Ovary (tissue), 9 donors: ENCODE results near the gene LIMK2. TPM values are rescaled to one million over a fixed set of nuclear protein-coding genes. Genes with fewer than 3 reads are reported as not detected.

Experiments used
- DNase-seq, 5 donors: peaks; one replicate each; pipeline ENCODE4 v3.0.0-alpha.2; 2019 to 2020
- H3K27ac ChIP-seq, 2 donors: fragments of 200-600 bp; one replicate each; pipeline versions ENCODE4 v1.5.1 to v1.8.0; 2019 to 2022
- H3K27me3 ChIP-seq: fragments of 200-600 bp; one replicate; pipeline ENCODE4 v1.8.0; 2022
- H3K36me3 ChIP-seq: fragments of 200-600 bp; sonication (generic); one replicate; pipeline ENCODE4 v1.5.1; 2019
- H3K4me1 ChIP-seq: one replicate; pipeline ENCODE4 v1.8.1; 2013; ENCODE audit warnings: mild to moderate bottlenecking, moderate library complexity; ENCODE audit not compliant: insufficient read depth
- H3K4me3 ChIP-seq: fragments of 200-600 bp; sonication (generic); one replicate; pipeline ENCODE4 v1.5.1; 2017
- H3K9me3 ChIP-seq, 2 donors: fragments of 200-600 bp in 1 of 2; sonication (generic) in 1 of 2; one replicate each; pipeline versions ENCODE4 v1.5.1 to v1.8.1; 2013 to 2019; ENCODE audit warnings: mild to moderate bottlenecking in 1 of 2, moderate library complexity in 1 of 2
- EP300 ChIP-seq: sonication (generic); formaldehyde crosslinking; IDR thresholded peaks from one replicate; pipeline ENCODE4 v1.6.1; 2017; ENCODE audit warnings: antibody characterized with exemption
- POLR2A ChIP-seq: fragments of 450-650 bp; IDR thresholded peaks from one replicate; pipeline ENCODE4 v1.6.1; 2017; ENCODE audit warnings: antibody characterized with exemption, mild to moderate bottlenecking, moderate library complexity
- WGBS, 3 donors: extraction: QIAGEN DNeasy Blood & Tissue Kit in 1 of 3; methylation state at CpG; one replicate each; pipeline versions ENCODE4 v1.1.5 to v1.1.7; 2013 to 2017; 5-methylcytosine and 5-hydroxymethylcytosine counted together
- intact Hi-C, 4 donors: fragments of 100-400 bp; cut with DNase I; formaldehyde crosslinking; loops; one replicate each; pipeline versions ENCODE4 v1.11.0 to v1.15.1; 2022 to 2023
- polyA plus RNA-seq, 2 donors: library from polyadenylated mRNA; stranded (reverse); fragments of 200-250 nt in 1 of 2; fragments of 350-450 nt in 1 of 2; fragmentation: Illumina TruSeq in 1 of 2; extraction: RNeasy Lipid Tissue Mini Kit (QIAGEN cat#74804) in 1 of 2; gene quantifications; one replicate each; pipeline ENCODE4 v1.2.3, GENCODE V29; 2013 to 2014
- total RNA-seq, 7 donors: library from RNA; depleted of rRNA in 2 of 7; stranded (reverse); fragments of >200 nt in 2 of 7; fragmentation: NEBNext Ultra II Directional in 3 of 7; extraction: Animal tissue kit (Norgen Biotek cat#: 25700) in 3 of 7; gene quantifications; one replicate each; pipeline versions ENCODE4 v1.1.0 to v1.2.4, GENCODE V29; 2016 to 2023
- TF ChIP-seq, protein P1 (sequence below), 3 donors: fragments of 450-650 bp in 2 of 3; fragments of 200-600 bp in 1 of 3; IDR thresholded peaks; one replicate each; pipeline versions ENCODE4 v1.5.1 to v1.8.0; 2016 to 2022; ENCODE audit warnings: antibody characterized with exemption in 3 of 3, mild to moderate bottlenecking in 1 of 3
- donor health status: DM: no; HTN: no; CAD: no; lungs with moderate emphysema.
- donor health status: DM: no; HTN: no; CAD: no.
- donor health status: Bipolar disorder and iron deficiency.
- donor health status: DM: yes; HTN: yes; CAD: no.
- donor health status: DM: no; HTN: no; CAD: no.
- donor health status: DM: yes; HTN: yes; CAD: no.

Gene LIMK2
- total and polyA plus RNA-seq, 9 donors: 19.0 to 63.7 (median 33.9) TPM

DNA sequence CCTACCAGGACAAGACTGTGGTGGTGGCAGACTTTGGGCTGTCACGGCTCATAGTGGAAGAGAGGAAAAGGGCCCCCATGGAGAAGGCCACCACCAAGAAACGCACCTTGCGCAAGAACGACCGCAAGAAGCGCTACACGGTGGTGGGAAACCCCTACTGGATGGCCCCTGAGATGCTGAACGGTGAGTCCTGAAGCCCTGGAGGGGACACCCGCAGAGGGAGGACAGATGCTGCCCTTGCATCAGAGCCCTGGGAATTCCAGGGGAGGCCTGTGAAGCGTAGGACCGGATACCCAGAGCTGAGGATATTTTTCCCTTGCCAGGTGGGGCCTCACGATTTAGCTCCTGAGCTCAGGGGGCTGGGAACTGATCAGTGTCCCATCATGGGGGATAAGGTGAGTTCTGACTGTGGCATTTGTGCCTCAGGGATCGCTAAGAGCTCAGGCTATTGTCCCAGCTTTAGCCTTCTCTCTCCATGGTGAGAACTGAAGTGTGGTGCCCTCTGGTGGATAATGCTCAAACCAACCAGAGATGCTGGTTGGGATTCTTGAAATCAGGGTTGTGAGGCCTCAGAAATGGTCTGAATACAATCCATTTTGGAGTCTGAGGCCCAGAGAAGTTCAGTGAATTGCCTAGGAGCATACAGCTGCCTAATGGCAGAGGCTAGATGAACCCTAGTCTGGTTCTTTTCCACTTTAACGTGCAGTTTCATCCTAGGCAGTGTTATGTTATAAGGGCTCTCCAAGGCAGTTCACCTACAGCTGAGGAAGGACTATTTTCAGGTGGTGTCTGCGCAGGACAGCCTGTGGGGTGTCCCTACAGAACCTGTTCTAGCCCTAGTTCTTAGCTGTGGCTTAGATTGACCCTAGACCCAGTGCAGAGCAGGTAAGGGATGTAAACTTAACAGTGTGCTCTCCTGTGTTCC is 60.7 kb downstream of the LIMK2 start:
- intact Hi-C loops: no loop called here
- DNase-seq: peak in 3 of 5 donors; percentile 40 to 70 (median 56)

DNA sequence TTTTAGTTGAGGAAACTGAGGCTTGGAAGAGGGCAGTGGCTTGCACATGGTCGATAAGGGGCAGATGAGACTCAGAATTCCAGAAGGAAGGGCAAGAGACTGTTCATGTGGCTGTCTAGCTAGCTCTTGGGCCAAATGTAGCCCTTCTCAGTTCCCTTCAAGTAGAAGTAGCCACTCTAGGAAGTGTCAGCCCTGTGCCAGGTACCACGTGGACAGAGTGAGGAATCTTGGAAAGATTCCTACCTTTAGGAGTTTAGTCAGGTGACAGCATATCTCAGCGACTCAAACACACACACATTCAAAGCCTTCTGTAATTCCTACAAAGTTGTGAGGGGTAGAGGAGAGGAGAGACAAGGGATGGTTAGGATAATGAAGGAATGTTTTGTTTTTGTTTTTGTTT is 61.9 kb downstream of the LIMK2 start:
- Histone ChIP-seq H3K4me3 (no peak overlapping the region), H3K4me1 (peaks cover 4% of the 10 kb centered on the region), H3K27ac (no peak overlapping the region), H3K27me3 (no peaks in the 10 kb centered on the region), H3K9me3 (no peaks in the 10 kb centered on the region), H3K36me3 (no peaks in the 10 kb centered on the region)
- DNase-seq: no peak
- 59 to 65% (median 62%) methylated on average over 3 of the region's 3 CpGs for WGBS, 3 donors
- intact Hi-C loops: no loop called here
- TF ChIP-seq EP300: no peak
- no peak for TF ChIP-seq POLR2A
- TF ChIP-seq, protein P1, sequence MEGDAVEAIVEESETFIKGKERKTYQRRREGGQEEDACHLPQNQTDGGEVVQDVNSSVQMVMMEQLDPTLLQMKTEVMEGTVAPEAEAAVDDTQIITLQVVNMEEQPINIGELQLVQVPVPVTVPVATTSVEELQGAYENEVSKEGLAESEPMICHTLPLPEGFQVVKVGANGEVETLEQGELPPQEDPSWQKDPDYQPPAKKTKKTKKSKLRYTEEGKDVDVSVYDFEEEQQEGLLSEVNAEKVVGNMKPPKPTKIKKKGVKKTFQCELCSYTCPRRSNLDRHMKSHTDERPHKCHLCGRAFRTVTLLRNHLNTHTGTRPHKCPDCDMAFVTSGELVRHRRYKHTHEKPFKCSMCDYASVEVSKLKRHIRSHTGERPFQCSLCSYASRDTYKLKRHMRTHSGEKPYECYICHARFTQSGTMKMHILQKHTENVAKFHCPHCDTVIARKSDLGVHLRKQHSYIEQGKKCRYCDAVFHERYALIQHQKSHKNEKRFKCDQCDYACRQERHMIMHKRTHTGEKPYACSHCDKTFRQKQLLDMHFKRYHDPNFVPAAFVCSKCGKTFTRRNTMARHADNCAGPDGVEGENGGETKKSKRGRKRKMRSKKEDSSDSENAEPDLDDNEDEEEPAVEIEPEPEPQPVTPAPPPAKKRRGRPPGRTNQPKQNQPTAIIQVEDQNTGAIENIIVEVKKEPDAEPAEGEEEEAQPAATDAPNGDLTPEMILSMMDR (IDR thresholded peaks at IDR 0.05): no peak

More for the DNA sequence above, 60.7 kb downstream of the LIMK2 start:
- H3K27me3 ChIP-seq: no peaks in the 10 kb centered on the region
- H3K36me3 ChIP-seq: no peaks in the 10 kb centered on the region
- TF ChIP-seq EP300 (no peak), POLR2A (no peak)
- TF ChIP-seq, protein P1 (IDR thresholded peaks at IDR 0.05): peak; percentile 37 to 47 (median 44)
- peaks cover 2% of the 10 kb centered on the region for H3K4me1 ChIP-seq
- 70 to 77% (median 72%) methylated on average over 15 of the region's 15 CpGs for WGBS, 3 donors
- no peaks in the 10 kb centered on the region for H3K9me3 ChIP-seq
- H3K27ac ChIP-seq: peak overlapping the region in 1 of 2 donors; percentile 3
- no peak overlapping the region for H3K4me3 ChIP-seq

DNA sequence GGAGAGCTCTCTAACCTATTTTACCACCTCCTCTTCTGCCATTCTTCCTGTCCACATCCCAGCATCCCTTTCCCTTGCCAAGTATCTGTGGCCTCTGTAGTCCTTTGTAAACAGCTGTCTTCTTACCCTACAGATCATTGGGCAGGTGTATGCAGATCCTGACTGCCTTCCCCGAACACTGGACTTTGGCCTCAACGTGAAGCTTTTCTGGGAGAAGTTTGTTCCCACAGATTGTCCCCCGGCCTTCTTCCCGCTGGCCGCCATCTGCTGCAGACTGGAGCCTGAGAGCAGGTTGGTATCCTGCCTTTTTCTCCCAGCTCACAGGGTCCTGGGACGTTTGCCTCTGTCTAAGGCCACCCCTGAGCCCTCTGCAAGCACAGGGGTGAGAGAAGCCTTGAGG is 62.9 kb downstream of the LIMK2 start:
- no peak for TF ChIP-seq POLR2A
- TF ChIP-seq, protein P1 (IDR thresholded peaks at IDR 0.05): no peak
- H3K36me3 ChIP-seq: no peaks in the 10 kb centered on the region

DNA sequence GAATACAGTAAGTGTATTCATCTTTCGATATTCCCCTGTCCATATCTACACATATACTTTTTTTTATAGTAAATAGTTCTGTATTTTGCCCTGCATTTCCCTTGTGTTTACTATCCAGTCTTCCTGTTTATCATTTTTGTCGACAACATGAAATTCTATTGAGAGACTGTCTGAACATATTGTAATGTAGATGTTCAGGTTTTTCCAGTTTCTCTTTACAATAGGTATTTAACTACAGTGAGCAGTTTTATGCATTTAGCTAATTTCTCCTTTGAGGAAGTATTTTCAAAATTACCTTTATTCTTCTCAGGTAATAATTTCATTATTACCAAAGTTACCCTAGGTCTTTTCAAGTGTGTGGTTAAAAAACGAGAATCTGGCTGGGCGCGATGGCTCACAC is 63.5 kb downstream of the LIMK2 start:
- no peaks in the 10 kb centered on the region for H3K36me3 ChIP-seq
- H3K9me3 ChIP-seq: no peaks in the 10 kb centered on the region
- H3K4me3 ChIP-seq: no peak overlapping the region
- H3K27me3 ChIP-seq: no peaks in the 10 kb centered on the region
- H3K27ac ChIP-seq: no peak overlapping the region
- DNase-seq: no peak
- TF ChIP-seq POLR2A (no peak), EP300 (no peak)
- TF ChIP-seq, protein P1 (IDR thresholded peaks at IDR 0.05): no peak
- H3K4me1 ChIP-seq: peaks cover 4% of the 10 kb centered on the region
- 42 to 58% (median 44%) methylated on average over 5 of the region's 5 CpGs for WGBS, 3 donors
- intact Hi-C loops: no loop called here

More for the DNA sequence above, 62.9 kb downstream of the LIMK2 start:
- intact Hi-C loops: no loop called here
- H3K4me1 ChIP-seq: peaks cover 4% of the 10 kb centered on the region
- no peaks in the 10 kb centered on the region for H3K9me3 ChIP-seq
- H3K27me3 ChIP-seq: no peaks in the 10 kb centered on the region
- no peak overlapping the region for H3K4me3 ChIP-seq
- no peak overlapping the region for H3K27ac ChIP-seq
- WGBS, 3 donors: 67 to 82% (median 79%) methylated on average over 6 of the region's 6 CpGs
- no peak for DNase-seq
